ENCODE results near the gene EXOC4.

- TF ChIP-seq SIN3A (conservative IDR thresholded peaks at IDR 0.05 in 1 of 2, IDR thresholded peaks at IDR 0.05 in 1 of 2; ENCODE audit: low read depth in 1 of 2, low read length in 2 of 2) (no peak), POLR2A (IDR thresholded peaks at IDR 0.05; ENCODE audit: control extremely low read depth in 1 of 2, low read depth in 2 of 2, low read length in 2 of 2) (no peak)
These were observed 301.5 kb downstream of the EXOC4 start for GRCh38 chr7:133554330-133554729.
